Natural killer cell (primary cell): ENCODE data around the gene BBX. TPM values are rescaled to one million over a fixed set of nuclear protein-coding genes. Genes with fewer than 3 reads are reported as not detected.
A peak's percentile ranks its signal among the peaks of the same experiment; 100 is the strongest.

Source experiments
- ATAC-seq, 3 donors: fragments of 150-1000 bp in 2 of 3; fragments of 200-7000 bp in 1 of 3; cut with Tn5 transposase; 1 replicate in 1 of 3; 2 replicates in 2 of 3; pipeline ENCODE4 v1.10.0; 2021; ENCODE audit warnings: mild to moderate bottlenecking in 2 of 3, moderate library complexity in 2 of 3
- DNase-seq, 2 donors: peaks; one replicate each; pipeline versions ENCODE4 v3.0.0 to v3.0.0-alpha.2; 2013 to 2021; ENCODE audit warnings: mixed read lengths in 1 of 2
- H3K27ac ChIP-seq: one replicate; pipeline ENCODE4 v1.5.1; 2013; ENCODE audit warnings: mild to moderate bottlenecking, low read length
- H3K27me3 ChIP-seq: one replicate; pipeline ENCODE4 v1.6.1; 2013; ENCODE audit warnings: low read length; ENCODE audit not compliant: control insufficient read depth, insufficient read depth
- H3K36me3 ChIP-seq: one replicate; pipeline ENCODE4 v1.6.1; 2013; ENCODE audit warnings: low read length; ENCODE audit not compliant: control insufficient read depth, insufficient read depth
- H3K4me1 ChIP-seq: one replicate; pipeline ENCODE4 v1.6.1; 2013; ENCODE audit warnings: low read length; ENCODE audit not compliant: control insufficient read depth, insufficient read depth
- H3K4me3 ChIP-seq: one replicate; pipeline ENCODE4 v1.5.1; 2013; ENCODE audit warnings: low read length
- H3K9me3 ChIP-seq: one replicate; pipeline ENCODE4 v1.6.1; 2013; ENCODE audit warnings: low read length; ENCODE audit not compliant: control insufficient read depth, insufficient read depth
- H3K27ac Mint-ChIP-seq, 2 donors: one replicate each; pipeline ENCODE4 v1.8.0; 2022; ENCODE audit warnings: mild to moderate bottlenecking in 2 of 2, mixed read lengths in 2 of 2, moderate library complexity in 1 of 2
- H3K27me3 Mint-ChIP-seq, 2 donors: one replicate each; pipeline ENCODE4 v1.8.0; 2022; ENCODE audit warnings: low read depth in 2 of 2, mixed read lengths in 2 of 2
- H3K36me3 Mint-ChIP-seq: one replicate; pipeline ENCODE4 v1.8.0; 2022; ENCODE audit warnings: mixed read lengths
- H3K4me1 Mint-ChIP-seq, 2 donors: one replicate each; pipeline ENCODE4 v1.8.0; 2022; ENCODE audit warnings: mixed read lengths in 2 of 2
- H3K4me3 Mint-ChIP-seq: one replicate; pipeline ENCODE4 v1.8.0; 2022; ENCODE audit warnings: mild to moderate bottlenecking, moderate library complexity, mixed read lengths
- H3K9me3 Mint-ChIP-seq, 2 donors: one replicate each; pipeline ENCODE4 v1.8.0; 2022; ENCODE audit warnings: mixed read lengths in 2 of 2
- WGBS: methylation state at CpG from one replicate; pipeline ENCODE4 v1.1.7; 2013; ENCODE audit warnings: missing lambda C conversion rate; ENCODE audit not compliant: insufficient coverage; 5-methylcytosine and 5-hydroxymethylcytosine counted together
- intact Hi-C: fragments of 100-400 bp; cut with micrococcal nuclease; formaldehyde crosslinking; loops from one replicate; pipeline ENCODE4 v1.14.2; 2022
- total RNA-seq, 4 donors: library from RNA; stranded (reverse); fragments of 120-200 nt in 1 of 4; gene quantifications; one replicate each; pipeline versions ENCODE4 v1.2.3 to v1.2.4, GENCODE V29; 2013 to 2022
- TF ChIP-seq, protein P1 (sequence below): fragments of 200-600 bp; IDR thresholded peaks from one replicate; pipeline ENCODE4 v1.8.0; 2022; ENCODE audit warnings: antibody characterized with exemption

Gene BBX
- total RNA-seq: 10 to 100 TPM; 80.0 to 87.1 (median 83.4) TPM
- total RNA-seq (2013): 152 TPM

DNA sequence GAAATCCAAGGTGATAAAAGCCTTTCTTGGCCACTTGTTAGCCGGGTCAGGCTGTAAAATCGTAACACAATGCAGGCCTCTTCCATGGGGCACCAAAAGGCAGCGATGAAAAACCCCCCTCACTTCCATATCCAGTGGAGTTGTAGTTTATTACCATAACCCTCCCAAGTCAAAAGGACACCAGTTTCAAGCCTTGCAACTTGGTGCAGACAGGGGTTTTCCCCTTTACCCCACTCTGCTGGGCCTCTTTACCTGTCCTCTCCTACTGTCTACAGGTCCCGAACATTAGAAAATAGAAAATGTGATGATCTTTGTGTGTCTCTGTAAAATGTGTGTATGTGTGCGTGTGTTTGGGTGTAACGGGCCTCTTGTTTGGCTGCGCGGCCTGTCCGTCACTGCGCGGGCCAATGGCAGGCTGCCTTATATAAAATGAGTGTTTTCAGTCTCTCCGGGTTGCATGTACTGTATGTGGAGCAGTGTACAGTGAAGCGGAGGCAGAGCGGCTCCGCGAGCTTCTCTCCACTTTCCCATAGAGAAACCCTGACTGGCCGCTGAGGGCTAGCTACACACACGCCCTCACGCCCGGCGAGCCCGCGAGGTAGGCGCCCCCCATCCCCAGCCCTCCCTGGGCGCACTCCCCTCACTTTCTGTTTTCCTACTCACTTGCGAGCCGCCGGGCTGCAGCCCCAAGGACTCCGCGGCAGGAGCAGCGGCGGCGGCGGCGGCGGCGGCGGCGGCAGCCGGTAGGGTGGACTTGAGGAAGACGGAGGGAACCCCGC is at the start of gene BBX:
Gene BBX (plus strand): TSS at position 453 of the 779 bp plus-strand sequence. CDS start 187,499 bp downstream, outside the sequence.
- Histone ChIP-seq H3K4me3 (peak within 1 kb of the TSS; percentile 55), H3K36me3 (peaks cover 2% of the 10 kb centered on the region), H3K4me1 (peaks cover 13% of the 10 kb centered on the region), H3K9me3 (no peaks in the 10 kb centered on the region), H3K27ac (peak within 1 kb of the TSS; percentile 80), H3K27me3 (no peaks in the 10 kb centered on the region)
- TF ChIP-seq, protein P1, sequence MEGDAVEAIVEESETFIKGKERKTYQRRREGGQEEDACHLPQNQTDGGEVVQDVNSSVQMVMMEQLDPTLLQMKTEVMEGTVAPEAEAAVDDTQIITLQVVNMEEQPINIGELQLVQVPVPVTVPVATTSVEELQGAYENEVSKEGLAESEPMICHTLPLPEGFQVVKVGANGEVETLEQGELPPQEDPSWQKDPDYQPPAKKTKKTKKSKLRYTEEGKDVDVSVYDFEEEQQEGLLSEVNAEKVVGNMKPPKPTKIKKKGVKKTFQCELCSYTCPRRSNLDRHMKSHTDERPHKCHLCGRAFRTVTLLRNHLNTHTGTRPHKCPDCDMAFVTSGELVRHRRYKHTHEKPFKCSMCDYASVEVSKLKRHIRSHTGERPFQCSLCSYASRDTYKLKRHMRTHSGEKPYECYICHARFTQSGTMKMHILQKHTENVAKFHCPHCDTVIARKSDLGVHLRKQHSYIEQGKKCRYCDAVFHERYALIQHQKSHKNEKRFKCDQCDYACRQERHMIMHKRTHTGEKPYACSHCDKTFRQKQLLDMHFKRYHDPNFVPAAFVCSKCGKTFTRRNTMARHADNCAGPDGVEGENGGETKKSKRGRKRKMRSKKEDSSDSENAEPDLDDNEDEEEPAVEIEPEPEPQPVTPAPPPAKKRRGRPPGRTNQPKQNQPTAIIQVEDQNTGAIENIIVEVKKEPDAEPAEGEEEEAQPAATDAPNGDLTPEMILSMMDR: no peak
- Mint-ChIP-seq H3K27me3 (peaks cover 0 to 5% of the 10 kb centered on the region in 2 donors), H3K4me3 (peak within 1 kb of the TSS; percentile 99), H3K27ac (peak within 1 kb of the TSS; percentile 86 to 88), H3K4me1 (peaks cover 20 to 24% of the 10 kb centered on the region in 2 donors), H3K36me3 (no peaks in the 10 kb centered on the region), H3K9me3 (no peaks in the 10 kb centered on the region)
- peak; percentile 83 to 96 (median 88) for ATAC-seq
- DNase-seq: peak; percentile 95 to 96
- intact Hi-C loops: loop anchor here (1.0 to 10.0 kb wide), 3 partner anchors 90 to 1067 kb away; partner anchors contain the start of genes CIP2A and DZIP3
- WGBS: under 1% methylated on average over 40 of the region's 42 CpGs

DNA sequence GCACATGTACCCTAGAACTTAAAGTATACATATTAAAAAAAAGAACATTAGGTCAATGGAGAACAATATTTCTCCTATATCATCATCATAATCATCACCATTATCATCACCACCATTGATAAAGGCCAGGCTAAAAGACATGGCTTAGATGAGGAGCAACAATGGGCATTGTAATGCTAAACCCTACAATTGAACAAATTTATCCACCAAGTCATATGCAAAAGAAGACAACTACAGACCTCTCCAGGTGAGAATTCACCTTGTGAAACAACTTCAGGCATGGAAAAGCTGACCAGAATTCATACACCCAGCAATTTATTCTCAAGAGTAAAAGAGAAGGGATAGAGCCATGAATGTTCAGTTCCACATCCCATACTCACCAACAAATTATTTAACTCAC is 46.3 kb upstream of the BBX start:
- intact Hi-C loops: no loop called here

DNA sequence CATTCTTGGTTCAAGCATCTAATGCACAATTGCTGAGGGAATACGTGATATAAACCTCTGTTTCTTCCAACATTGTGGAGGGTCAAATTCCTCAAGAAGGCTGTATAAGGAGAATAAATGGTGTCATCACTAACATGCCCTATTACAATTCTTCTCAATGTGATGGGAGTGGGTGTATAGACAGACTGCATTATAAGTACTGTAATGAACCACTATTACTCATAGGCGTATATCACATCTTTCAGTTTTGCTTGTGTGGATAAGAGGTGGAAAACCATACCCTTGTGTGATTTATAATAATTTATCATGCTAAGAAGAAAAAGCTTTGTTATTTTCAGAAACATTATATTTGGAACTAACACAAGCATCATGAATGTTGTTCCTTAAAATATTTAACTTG is 35.3 kb upstream of the BBX start:
- Mint-ChIP-seq H3K9me3 (no peaks in the 10 kb centered on the region), H3K4me3 (no peak overlapping the region), H3K27ac (no peak overlapping the region), H3K4me1 (no peaks in the 10 kb centered on the region), H3K36me3 (no peaks in the 10 kb centered on the region), H3K27me3 (peaks cover 5 to 7% of the 10 kb centered on the region in 2 donors)
- TF ChIP-seq, protein P1: no peak
- no peak for ATAC-seq
- H3K4me3 ChIP-seq: no peak overlapping the region
- H3K4me1 ChIP-seq: no peaks in the 10 kb centered on the region
- no peaks in the 10 kb centered on the region for H3K36me3 ChIP-seq
- WGBS: 88% methylated on average over 1 of the region's 2 CpGs
- DNase-seq: no peak
- intact Hi-C loops: no loop called here
- no peaks in the 10 kb centered on the region for H3K9me3 ChIP-seq
- no peaks in the 10 kb centered on the region for H3K27me3 ChIP-seq
- H3K27ac ChIP-seq: no peak overlapping the region

More for the DNA sequence above, 46.3 kb upstream of the BBX start:
- H3K36me3 Mint-ChIP-seq: no peaks in the 10 kb centered on the region
- H3K4me3 Mint-ChIP-seq: no peak overlapping the region
- H3K27me3 Mint-ChIP-seq: peaks cover 14 to 49% of the 10 kb centered on the region in 2 donors
- H3K4me3 ChIP-seq: no peak overlapping the region
- ATAC-seq (no peak), DNase-seq (no peak)
- H3K9me3 ChIP-seq: no peaks in the 10 kb centered on the region
- H3K4me1 Mint-ChIP-seq: no peaks in the 10 kb centered on the region
- no peak overlapping the region for H3K27ac ChIP-seq
- no peak overlapping the region for H3K27ac Mint-ChIP-seq
- no peaks in the 10 kb centered on the region for H3K36me3 ChIP-seq
- TF ChIP-seq, protein P1: no peak
- no peaks in the 10 kb centered on the region for H3K27me3 ChIP-seq
- H3K9me3 Mint-ChIP-seq: peaks cover 0 to 4% of the 10 kb centered on the region in 2 donors
- no peaks in the 10 kb centered on the region for H3K4me1 ChIP-seq
